Type B pancreatic cell (in vitro differentiated cells): ENCODE results near the gene IL12RB2. TPM values are rescaled to one million over a fixed set of nuclear protein-coding genes. Genes with fewer than 3 reads are reported as not detected.

Experiments used
- DNase-seq: peaks from one replicate; pipeline ENCODE4 v3.0.0; 2021; ENCODE audit warnings: mixed read lengths; ENCODE audit not compliant: unreplicated experiment; ENCODE audit errors: extremely low spot score
- H3K27ac Mint-ChIP-seq: 2 replicates; pipeline ENCODE4 v1.8.0; 2021; ENCODE audit warnings: mild to moderate bottlenecking, mixed read lengths
- H3K27me3 Mint-ChIP-seq: 2 replicates; pipeline ENCODE4 v1.8.0; 2021; ENCODE audit warnings: mixed read lengths
- H3K36me3 Mint-ChIP-seq: 2 replicates; pipeline ENCODE4 v1.8.0; 2021; ENCODE audit warnings: mixed read lengths
- H3K4me1 Mint-ChIP-seq: one replicate; pipeline ENCODE4 v1.8.0; 2021; ENCODE audit warnings: mixed read lengths; ENCODE audit not compliant: unreplicated experiment
- H3K4me3 Mint-ChIP-seq: 2 replicates; pipeline ENCODE4 v1.8.0; 2021; ENCODE audit warnings: mild to moderate bottlenecking, mixed read lengths
- H3K9me3 Mint-ChIP-seq: 2 replicates; pipeline ENCODE4 v1.8.0; 2021; ENCODE audit warnings: mixed read lengths
- CTCF ChIP-seq: fragments of 200-600 bp; sonication (generic); conservative IDR thresholded peaks from 2 replicates; pipeline ENCODE4 v1.5.0; 2021; ENCODE audit warnings: antibody characterized with exemption, mild to moderate bottlenecking
- total RNA-seq: library from RNA; stranded (reverse); gene quantifications from 2 replicates; pipeline ENCODE4 v1.2.1, GENCODE V29; 2021; ENCODE audit warnings: low replicate concordance

IL12RB2 gene
- total RNA-seq, 1 donor from 2014 or later: 0.46 TPM

- no peak overlapping the region for H3K27ac Mint-ChIP-seq
- H3K9me3 Mint-ChIP-seq: no peaks in the 10 kb centered on the region
- TF ChIP-seq CTCF: no peak
- H3K4me3 Mint-ChIP-seq: no peak overlapping the region
- no peaks in the 10 kb centered on the region for H3K36me3 Mint-ChIP-seq
- DNase-seq: no peak
- peaks cover 11% of the 10 kb centered on the region for H3K27me3 Mint-ChIP-seq
- H3K4me1 Mint-ChIP-seq: no peaks in the 10 kb centered on the region
Observed at GRCh38 chr1:67299296-67299695, 8.4 kb upstream of the IL12RB2 start.

- peaks cover 17% of the 10 kb centered on the region for H3K27me3 Mint-ChIP-seq
- no peak overlapping the region for H3K27ac Mint-ChIP-seq
- no peak overlapping the region for H3K4me3 Mint-ChIP-seq
- no peak for TF ChIP-seq CTCF
- no peaks in the 10 kb centered on the region for H3K36me3 Mint-ChIP-seq
- no peaks in the 10 kb centered on the region for H3K9me3 Mint-ChIP-seq
- no peak for DNase-seq
- no peaks in the 10 kb centered on the region for H3K4me1 Mint-ChIP-seq
Observed at GRCh38 chr1:67300561-67300960, 7.1 kb upstream of the IL12RB2 start.

- DNase-seq: no peak
- Mint-ChIP-seq H3K27ac (no peak overlapping the region), H3K4me3 (no peak overlapping the region), H3K9me3 (no peaks in the 10 kb centered on the region), H3K4me1 (peaks cover 4% of the 10 kb centered on the region), H3K36me3 (no peaks in the 10 kb centered on the region), H3K27me3 (peaks cover 40% of the 10 kb centered on the region)
- TF ChIP-seq CTCF: no peak
Observed at GRCh38 chr1:67304023-67304422, 3.6 kb upstream of the IL12RB2 start.

DNA sequence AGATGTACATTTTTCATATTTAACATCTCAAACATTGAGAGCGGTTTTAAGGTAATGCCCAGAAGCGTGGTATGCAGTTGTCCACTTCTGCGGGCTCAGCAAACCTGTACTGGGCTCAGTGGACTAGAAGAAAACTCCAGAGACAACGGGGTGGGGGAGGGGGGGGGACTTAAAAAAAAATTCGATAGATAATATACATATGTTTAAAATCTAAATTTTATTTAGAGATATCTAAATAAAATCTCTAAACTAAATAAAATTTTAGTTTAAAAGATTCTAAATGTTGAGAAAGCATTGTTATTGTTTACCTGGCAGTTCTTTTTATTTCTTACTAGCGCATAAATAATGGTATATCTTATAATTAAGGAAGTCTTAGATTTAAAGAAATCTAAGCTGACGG lies 1.1 kb upstream of the IL12RB2 start:
- peaks cover 4% of the 10 kb centered on the region for H3K4me1 Mint-ChIP-seq
- no peaks in the 10 kb centered on the region for H3K36me3 Mint-ChIP-seq
- H3K27me3 Mint-ChIP-seq: peaks cover 51% of the 10 kb centered on the region
- no peak for TF ChIP-seq CTCF
- no peak for DNase-seq
- H3K27ac Mint-ChIP-seq: no peak overlapping the region
- peak overlapping the region; percentile 63 for H3K4me3 Mint-ChIP-seq
- H3K9me3 Mint-ChIP-seq: no peaks in the 10 kb centered on the region

GRCh38 chr1:67308136-67308535 lies 463 bp downstream of the IL12RB2 start:
- Mint-ChIP-seq H3K36me3 (no peaks in the 10 kb centered on the region), H3K27me3 (peaks cover 49% of the 10 kb centered on the region), H3K4me1 (peaks cover 4% of the 10 kb centered on the region), H3K4me3 (peak overlapping the region; percentile 79), H3K27ac (no peak overlapping the region), H3K9me3 (no peaks in the 10 kb centered on the region)
- no peak for TF ChIP-seq CTCF
- DNase-seq: no peak

- no peak for DNase-seq
- peaks cover 20% of the 10 kb centered on the region for H3K27me3 Mint-ChIP-seq
- H3K4me3 Mint-ChIP-seq: no peak overlapping the region
- TF ChIP-seq CTCF: no peak
- H3K4me1 Mint-ChIP-seq: no peaks in the 10 kb centered on the region
- H3K36me3 Mint-ChIP-seq: no peaks in the 10 kb centered on the region
- H3K27ac Mint-ChIP-seq: no peak overlapping the region
- H3K9me3 Mint-ChIP-seq: no peaks in the 10 kb centered on the region
Observed at GRCh38 chr1:67312615-67313014, 4.9 kb downstream of the IL12RB2 start.
